Dermis microvascular lymphatic vessel endothelial cell (primary cell): ENCODE data around the gene OPRL1. TPM values are rescaled to one million over a fixed set of nuclear protein-coding genes. Genes with fewer than 3 reads are reported as not detected.

Experiments used
- DNase-seq, 2 donors: peaks; one replicate each; pipeline versions ENCODE4 v3.0.0 to v3.0.0-alpha.2; 2010; ENCODE audit warnings: low read depth in 2 of 2
- total RNA-seq: library from RNA; depleted of rRNA; stranded (reverse); fragments of >200 nt; gene quantifications from 2 replicates; pipeline ENCODE4 v1.2.1, GENCODE V29; 2014

The OPRL1 gene
- total RNA-seq, 1 donor from 2014 or later: 2.3 TPM

- peak; percentile 87 to 88 for DNase-seq
These were observed 23.8 kb upstream of the OPRL1 start for GRCh38 chr20:64055893-64056638.

GRCh38 chr20:64056639-64056888, 23.3 kb upstream of the OPRL1 start:
- peak; percentile 54 to 76 for DNase-seq

GRCh38 chr20:64056889-64057627, 22.8 kb upstream of the OPRL1 start:
- peak in 1 of 2 donors; percentile 50 for DNase-seq

GRCh38 chr20:64057628-64058498, 22.0 kb upstream of the OPRL1 start:
- peak; percentile 76 to 82 for DNase-seq

GRCh38 chr20:64058536-64058935, 21.3 kb upstream of the OPRL1 start:
- DNase-seq: no peak

DNA sequence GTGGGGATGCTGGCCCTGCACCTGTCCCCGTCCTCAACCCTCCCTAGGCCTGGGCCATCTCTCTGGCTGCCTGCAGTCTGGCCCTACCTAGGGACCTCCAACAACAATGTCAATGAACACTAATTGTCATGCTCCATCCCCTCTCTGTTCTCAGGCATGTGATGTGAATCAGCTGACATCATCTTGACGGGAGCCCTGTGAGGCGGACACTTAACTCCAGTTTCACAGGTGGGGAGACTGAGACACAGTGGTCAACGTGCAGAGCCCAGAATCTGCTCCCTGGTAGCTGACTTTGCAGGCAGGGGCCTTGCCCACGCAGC, 17.6 kb upstream of the OPRL1 start:
- DNase-seq: no peak

GRCh38 chr20:64062596-64063388, 17.1 kb upstream of the OPRL1 start, which contains the start of gene TCEA2:
Gene TCEA2 (plus strand): TSS chr20:64063198. CDS start chr20:64063313, 115 bp downstream.
- peak; percentile 89 to 97 for DNase-seq

DNA sequence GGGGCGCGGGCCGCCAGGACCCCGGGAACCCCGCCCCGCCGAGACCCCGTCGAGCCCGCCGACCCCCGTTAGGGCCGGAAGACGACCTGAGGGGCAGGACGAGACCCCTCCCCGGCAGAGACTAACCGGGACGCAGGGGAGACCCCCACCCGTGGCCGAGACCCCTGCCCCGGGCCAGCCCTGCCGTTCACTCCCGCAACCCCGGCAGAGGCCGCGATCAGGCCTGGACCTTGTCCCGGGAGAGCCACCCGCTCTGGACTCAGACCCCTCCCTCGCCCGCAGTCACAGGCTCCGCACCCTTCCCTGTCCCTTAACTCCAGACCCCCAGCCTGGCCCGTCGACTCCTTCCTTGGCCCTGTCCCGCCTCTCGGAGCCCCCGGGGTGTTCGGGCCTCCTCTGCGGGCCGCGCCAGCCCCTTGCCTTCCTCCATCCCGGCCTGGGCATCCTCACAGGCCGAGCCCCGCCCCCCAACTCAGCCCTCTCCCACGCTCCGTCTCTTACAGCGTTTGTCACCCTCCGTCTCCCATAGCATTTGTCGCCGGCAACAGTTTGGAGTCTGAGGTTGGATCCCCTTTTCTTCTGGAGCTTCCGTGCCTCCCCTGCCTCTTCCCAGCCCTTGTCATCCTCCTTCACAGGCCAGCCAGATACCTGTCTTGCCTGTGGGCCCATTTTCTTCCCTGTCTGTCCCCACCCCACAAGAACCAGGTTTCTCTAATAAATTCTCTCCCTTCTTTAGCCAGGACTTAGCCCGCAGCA, 16.3 kb upstream of the OPRL1 start:
- no peak for DNase-seq

GRCh38 chr20:64064145-64064698, 15.7 kb upstream of the OPRL1 start:
- no peak for DNase-seq

GRCh38 chr20:64065062-64065973, 14.6 kb upstream of the OPRL1 start:
- DNase-seq: no peak

DNA sequence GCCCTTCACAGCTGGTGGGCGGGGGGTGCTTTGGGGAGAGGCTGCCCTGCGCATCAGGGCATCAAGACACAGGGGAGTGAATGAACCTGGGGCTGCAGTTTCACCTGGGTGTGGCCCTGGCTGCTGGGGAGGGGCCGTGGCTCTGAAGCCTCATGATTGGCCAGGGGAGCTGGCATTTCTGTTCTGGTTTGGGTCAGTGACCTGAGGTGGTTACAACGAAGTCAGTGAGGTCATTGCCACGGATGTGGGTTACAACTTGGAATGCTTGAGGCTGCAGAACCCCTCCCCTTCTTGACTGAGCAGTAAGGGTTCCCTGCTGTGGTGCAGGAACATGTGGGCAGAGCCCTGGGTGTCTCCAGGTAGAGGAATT, 13.9 kb upstream of the OPRL1 start:
- DNase-seq: no peak

DNA sequence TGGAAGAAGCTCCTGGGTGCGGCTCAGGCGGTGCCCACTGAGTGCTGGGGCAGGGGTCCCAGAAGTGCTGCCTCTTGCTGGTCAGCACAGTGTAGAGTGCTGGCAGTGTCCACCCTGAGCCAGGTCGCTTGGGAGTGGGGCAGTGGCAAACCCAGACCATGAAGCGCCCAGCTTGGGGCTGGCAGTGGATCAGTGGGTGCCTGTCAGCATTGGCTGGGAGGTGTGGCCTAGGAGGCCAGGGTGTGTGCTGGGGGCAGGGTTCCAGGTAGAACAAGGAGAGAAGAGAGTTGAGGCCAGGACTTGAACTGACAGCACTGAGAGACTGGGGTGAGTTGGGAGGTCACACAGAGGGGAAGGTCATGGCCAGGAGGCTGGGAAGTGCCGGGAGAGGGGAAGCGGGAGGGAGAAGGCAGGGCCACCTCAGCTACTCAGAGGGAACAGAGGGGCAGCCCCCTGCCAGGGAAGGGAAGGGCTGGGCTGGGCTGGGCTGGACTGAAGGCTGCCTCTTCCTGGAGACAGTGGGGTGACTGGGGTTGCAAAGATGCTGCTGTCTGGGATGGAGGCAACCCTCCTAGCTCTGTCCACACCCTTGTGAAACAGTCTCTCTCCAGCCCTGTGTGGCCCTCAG, 12.8 kb upstream of the OPRL1 start:
- no peak for DNase-seq

- no peak for DNase-seq
These were observed 12.1 kb upstream of the OPRL1 start for GRCh38 chr20:64067733-64068307.

DNA sequence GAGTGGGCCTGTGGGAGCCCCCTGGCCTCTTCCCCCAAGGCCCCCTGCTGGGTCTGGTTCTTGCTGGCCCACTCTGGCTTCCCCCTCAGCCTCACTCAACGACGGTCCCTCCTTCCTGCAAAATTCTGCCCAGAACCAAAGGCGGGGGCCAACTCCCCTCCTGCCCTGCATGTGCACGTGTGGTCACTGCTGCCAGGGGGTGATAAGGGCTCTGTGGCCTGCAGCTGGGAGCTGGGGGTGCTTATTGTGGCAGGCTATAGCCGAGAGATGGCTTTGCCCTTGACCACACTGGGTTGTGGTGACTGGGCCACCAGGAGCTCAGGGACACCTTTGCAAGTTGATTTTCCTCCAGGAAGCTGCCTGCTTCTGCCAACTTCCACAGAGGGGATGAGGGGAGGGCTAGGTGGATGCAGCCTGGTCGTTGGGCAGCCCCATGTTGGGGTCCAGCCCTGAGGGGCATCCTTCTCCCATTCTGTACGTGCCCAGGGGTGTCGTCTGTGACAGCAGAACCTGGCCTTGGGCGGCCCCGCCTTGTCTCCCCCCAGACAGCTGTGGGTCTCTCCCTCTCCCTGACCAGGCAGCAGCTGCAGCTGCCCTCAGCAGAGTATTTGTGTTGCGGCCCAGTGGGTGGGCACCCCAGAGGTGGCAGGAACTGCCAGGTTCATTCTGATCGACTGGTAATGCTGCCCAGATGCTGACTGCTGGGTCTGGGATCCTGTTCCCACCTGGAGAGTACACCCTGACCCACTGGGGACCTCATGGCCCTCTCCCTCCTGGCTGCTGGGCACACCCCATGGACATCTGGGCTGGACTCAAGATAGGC, 11.3 kb upstream of the OPRL1 start:
- no peak for DNase-seq

- DNase-seq: no peak
These were observed 10.7 kb upstream of the OPRL1 start for GRCh38 chr20:64069209-64069613.

- DNase-seq: peak in 1 of 2 donors; percentile 50
These were observed 10.2 kb upstream of the OPRL1 start for GRCh38 chr20:64069614-64070243.
